Activated naive CD4-positive, alpha-beta T cell treated with anti-CD3 and anti-CD28 coated beads for 36 hours (primary cell): ENCODE results near the gene NUS1. TPM values are rescaled to one million over a fixed set of nuclear protein-coding genes. Genes with fewer than 3 reads are reported as not detected.
"Not testable (repeated sequence)": the region's sequence is repeated elsewhere in the genome, so short reads cannot be mapped to it uniquely, and the experiment has no call there.

Experiments used
- CTCF ChIA-PET: fragments of 350-600 bp; sonication (Branson Sonifier 250); formaldehyde crosslinking; loops from one replicate; lab custom pipeline; 2021; ENCODE audit warnings: antibody characterized with exemption; lab: Charles Lee
- DNase-seq: peaks from one replicate; pipeline ENCODE4 v3.0.0-alpha.2; 2020
- H3K27ac Mint-ChIP-seq: one replicate; pipeline ENCODE4 v1.8.0; 2021; ENCODE audit warnings: mild to moderate bottlenecking, mixed read lengths
- H3K27me3 Mint-ChIP-seq: one replicate; pipeline ENCODE4 v1.8.0; 2021; ENCODE audit warnings: low read depth, mixed read lengths
- H3K36me3 Mint-ChIP-seq: one replicate; pipeline ENCODE4 v1.8.0; 2021; ENCODE audit warnings: low read depth, mixed read lengths
- H3K4me1 Mint-ChIP-seq: one replicate; pipeline ENCODE4 v1.8.0; 2021; ENCODE audit warnings: low read depth, mixed read lengths
- H3K4me3 Mint-ChIP-seq: one replicate; pipeline ENCODE4 v1.8.0; 2021; ENCODE audit warnings: mild to moderate bottlenecking, moderate library complexity, mixed read lengths
- H3K9me3 Mint-ChIP-seq: one replicate; pipeline ENCODE4 v1.8.0; 2021; ENCODE audit warnings: mixed read lengths
- intact Hi-C: fragments of 100-400 bp; cut with micrococcal nuclease; formaldehyde crosslinking; loops from one replicate; pipeline ENCODE4 v1.15.1; 2023
- total RNA-seq, 2 experiments: library from RNA; stranded (reverse); gene quantifications; one replicate each; pipeline ENCODE4 v1.2.3, GENCODE V29; 2021

Gene NUS1
- total RNA-seq, 2 experiments from 2014 or later, result 24.0 to 24.1 TPM

GRCh38 chr6:117728626-117729025 lies 53.4 kb downstream of the NUS1 start:
- peaks cover 14% of the 10 kb centered on the region for H3K27me3 Mint-ChIP-seq
- no peak for DNase-seq
- H3K4me3 Mint-ChIP-seq, result no peak overlapping the region
- H3K4me1 Mint-ChIP-seq, result no peaks in the 10 kb centered on the region
- CTCF ChIA-PET, result no interaction called here
- H3K27ac Mint-ChIP-seq, result no peak overlapping the region
- intact Hi-C loops, result no loop called here
- peaks cover 5% of the 10 kb centered on the region for H3K9me3 Mint-ChIP-seq
- H3K36me3 Mint-ChIP-seq, result peaks cover 2% of the 10 kb centered on the region

GRCh38 chr6:117729613-117730012 lies 54.3 kb downstream of the NUS1 start:
- Mint-ChIP-seq H3K36me3 (peaks cover 2% of the 10 kb centered on the region), H3K4me1 (no peaks in the 10 kb centered on the region), H3K27me3 (peaks cover 17% of the 10 kb centered on the region), H3K4me3 (no peak overlapping the region), H3K27ac (no peak overlapping the region), H3K9me3 (peaks cover 2% of the 10 kb centered on the region)
- DNase-seq, result no peak
- intact Hi-C loops, result no loop called here
- CTCF ChIA-PET, result interaction anchor here (0.5 kb wide), 1 partner anchor 327 kb away, joined by 3 read pairs; no protein-coding TSS in a partner anchor

GRCh38 chr6:117733341-117733740 lies 58.1 kb downstream of the NUS1 start:
- peaks cover 27% of the 10 kb centered on the region for H3K27me3 Mint-ChIP-seq
- DNase-seq, result no peak
- H3K4me3 Mint-ChIP-seq, result no peak overlapping the region
- no peaks in the 10 kb centered on the region for H3K36me3 Mint-ChIP-seq
- no peaks in the 10 kb centered on the region for H3K9me3 Mint-ChIP-seq
- no peak overlapping the region for H3K27ac Mint-ChIP-seq
- intact Hi-C loops, result no loop called here
- no peaks in the 10 kb centered on the region for H3K4me1 Mint-ChIP-seq
- CTCF ChIA-PET, result no interaction called here

DNA sequence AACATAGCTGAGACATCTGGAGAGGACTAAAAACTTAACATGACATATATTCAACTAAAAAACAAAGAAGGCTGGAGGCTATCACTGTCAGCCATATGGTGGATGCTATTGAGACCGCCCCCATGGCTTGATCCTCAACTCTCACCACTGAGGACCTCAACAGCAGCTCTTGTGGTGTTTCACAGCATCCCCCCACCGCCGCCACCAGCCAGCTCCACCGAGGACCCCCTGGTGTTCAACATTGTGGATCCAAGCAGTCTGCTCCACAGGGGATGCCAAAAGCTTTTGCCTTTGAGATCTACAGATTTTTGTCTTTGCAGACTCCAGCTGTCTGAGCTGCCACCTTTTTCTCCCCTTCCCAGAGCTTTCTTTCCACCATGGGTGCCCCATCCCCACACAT lies 64.6 kb downstream of the NUS1 start:
- no peaks in the 10 kb centered on the region for H3K4me1 Mint-ChIP-seq
- intact Hi-C loops, result no loop called here
- peaks cover 12% of the 10 kb centered on the region for H3K9me3 Mint-ChIP-seq
- no peak overlapping the region for H3K4me3 Mint-ChIP-seq
- no peak overlapping the region for H3K27ac Mint-ChIP-seq
- H3K36me3 Mint-ChIP-seq, result peaks cover 4% of the 10 kb centered on the region
- CTCF ChIA-PET, result no interaction called here
- no peak for DNase-seq
- peaks cover 32% of the 10 kb centered on the region for H3K27me3 Mint-ChIP-seq

- intact Hi-C loops, result no loop called here
- Mint-ChIP-seq H3K9me3 (peaks cover 12% of the 10 kb centered on the region), H3K4me1 (no peaks in the 10 kb centered on the region), H3K27me3 (peaks cover 32% of the 10 kb centered on the region), H3K4me3 (no peak overlapping the region), H3K27ac (no peak overlapping the region), H3K36me3 (peaks cover 4% of the 10 kb centered on the region)
- CTCF ChIA-PET, result no interaction called here
- no peak for DNase-seq
Measured at GRCh38 chr6:117740605-117741004, 65.3 kb downstream of the NUS1 start.

GRCh38 chr6:117750675-117751074 lies 75.4 kb downstream of the NUS1 start:
- H3K4me3 Mint-ChIP-seq, DNase-seq, H3K27ac Mint-ChIP-seq, intact Hi-C loops, H3K27me3 Mint-ChIP-seq, H3K36me3 Mint-ChIP-seq, H3K4me1 Mint-ChIP-seq, CTCF ChIA-PET: not testable (repeated sequence)
- H3K9me3 Mint-ChIP-seq, result peaks cover 16% of the 10 kb centered on the region

Other genes with a start within 250 kb of the NUS1 start
- not detected for gene ROS1, start 249.5 kb upstream of the NUS1 start, total RNA-seq
- 1 to 10 TPM; 1.1 to 1.4 TPM for gene DCBLD1, start 192.8 kb upstream of the NUS1 start, total RNA-seq
- 1 to 10 TPM; 7.2 to 7.5 TPM for gene GOPC, start 73.0 kb upstream of the NUS1 start, total RNA-seq
- gene SLC35F1, start 231.8 kb downstream of the NUS1 start, total RNA-seq, result under 1 TPM in 1 of 2 experiments, not detected in 1; 0.07 TPM